HG02938 (cell line): ENCODE data around the gene RASGRF1.
"Not testable (repeated sequence)": the region's sequence is repeated elsewhere in the genome, so short reads cannot be mapped to it uniquely, and the experiment has no call there.

Experiments used
- ATAC-seq: cut with Tn5 transposase; IDR thresholded peaks from one replicate; pipeline ENCODE4 v1.9.1; 2021; ENCODE audit warnings: mild to moderate bottlenecking, moderate library complexity; ENCODE audit not compliant: unreplicated experiment

RASGRF1 gene

GRCh38 chr15:78933187-78933822 is 157.3 kb downstream of the RASGRF1 start:
- ATAC-seq, result no peak

GRCh38 chr15:78932258-78932808 is 158.2 kb downstream of the RASGRF1 start:
- no peak for ATAC-seq

- ATAC-seq, result no peak
Observed at GRCh38 chr15:78931439-78932257, 158.9 kb downstream of the RASGRF1 start.

GRCh38 chr15:78930577-78931388 is 159.8 kb downstream of the RASGRF1 start:
- no peak for ATAC-seq

GRCh38 chr15:78929536-78930264 is 160.9 kb downstream of the RASGRF1 start:
- ATAC-seq, result no peak

GRCh38 chr15:78928616-78929093 is 161.9 kb downstream of the RASGRF1 start:
- no peak for ATAC-seq

GRCh38 chr15:78928176-78928575 is 162.4 kb downstream of the RASGRF1 start:
- not testable (repeated sequence) for ATAC-seq

GRCh38 chr15:78927077-78927790 is 163.3 kb downstream of the RASGRF1 start:
- no peak for ATAC-seq

- ATAC-seq, result no peak
Observed at GRCh38 chr15:78925956-78926743, 164.4 kb downstream of the RASGRF1 start.

- no peak for ATAC-seq
Observed at GRCh38 chr15:78925076-78925624, 165.4 kb downstream of the RASGRF1 start.

GRCh38 chr15:78923480-78924360 is 166.9 kb downstream of the RASGRF1 start:
- no peak for ATAC-seq

- no peak for ATAC-seq
Observed at GRCh38 chr15:78923015-78923414, 167.6 kb downstream of the RASGRF1 start.

GRCh38 chr15:78922527-78922926 is 168.1 kb downstream of the RASGRF1 start:
- ATAC-seq, result no peak

- no peak for ATAC-seq
Observed at GRCh38 chr15:78921940-78922339, 168.6 kb downstream of the RASGRF1 start.

- no peak for ATAC-seq
Observed at GRCh38 chr15:78921517-78921916, 169.1 kb downstream of the RASGRF1 start.

GRCh38 chr15:78917888-78918287 is 172.7 kb downstream of the RASGRF1 start:
- ATAC-seq, result no peak

- ATAC-seq, result no peak
Observed at GRCh38 chr15:78916088-78916487, 174.5 kb downstream of the RASGRF1 start.
